ENCODE measurements around the gene PIK3C2G.

The PIK3C2G gene

GRCh38 chr12:18415227-18415626, 153.9 kb downstream of the PIK3C2G start:
- in situ Hi-C loops (cut with MboI; ENCODE audit: low sequenced_read_pairs), result no loop called here

- in situ Hi-C loops (cut with MboI; ENCODE audit: low sequenced_read_pairs), result no loop called here
These were observed 155.1 kb downstream of the PIK3C2G start for GRCh38 chr12:18416412-18416811.

GRCh38 chr12:18419311-18419710, 158.0 kb downstream of the PIK3C2G start:
- in situ Hi-C loops (cut with MboI; ENCODE audit: low sequenced_read_pairs), result no loop called here

GRCh38 chr12:18421867-18422266, 160.5 kb downstream of the PIK3C2G start:
- in situ Hi-C loops (cut with MboI; ENCODE audit: low sequenced_read_pairs), result no loop called here

GRCh38 chr12:18422871-18423270, 161.6 kb downstream of the PIK3C2G start:
- in situ Hi-C loops (cut with MboI; ENCODE audit: low sequenced_read_pairs), result no loop called here

- in situ Hi-C loops (cut with MboI; ENCODE audit: low sequenced_read_pairs), result no loop called here
These were observed 163.5 kb downstream of the PIK3C2G start for GRCh38 chr12:18424857-18425256.

GRCh38 chr12:18427520-18427919, 166.2 kb downstream of the PIK3C2G start:
- in situ Hi-C loops (cut with MboI; ENCODE audit: low sequenced_read_pairs), result no loop called here

- in situ Hi-C loops (cut with MboI; ENCODE audit: low sequenced_read_pairs), result no loop called here
These were observed 167.1 kb downstream of the PIK3C2G start for GRCh38 chr12:18428416-18428815.

GRCh38 chr12:18429366-18429765, 168.0 kb downstream of the PIK3C2G start:
- in situ Hi-C loops (cut with MboI; ENCODE audit: low sequenced_read_pairs), result no loop called here

GRCh38 chr12:18430425-18431048, 169.2 kb downstream of the PIK3C2G start:
- in situ Hi-C loops (cut with MboI; ENCODE audit: low sequenced_read_pairs), result no loop called here

GRCh38 chr12:18431771-18432170, 170.5 kb downstream of the PIK3C2G start:
- in situ Hi-C loops (cut with MboI; ENCODE audit: low sequenced_read_pairs), result no loop called here

- in situ Hi-C loops (cut with MboI; ENCODE audit: low sequenced_read_pairs), result no loop called here
These were observed 170.9 kb downstream of the PIK3C2G start for GRCh38 chr12:18432206-18432605.

- in situ Hi-C loops (cut with MboI; ENCODE audit: low sequenced_read_pairs), result no loop called here
These were observed 174.9 kb downstream of the PIK3C2G start for GRCh38 chr12:18436170-18436569.

GRCh38 chr12:18439541-18439940, 178.2 kb downstream of the PIK3C2G start:
- in situ Hi-C loops (cut with MboI; ENCODE audit: low sequenced_read_pairs), result no loop called here

GRCh38 chr12:18443768-18444437, 182.6 kb downstream of the PIK3C2G start:
- in situ Hi-C loops (cut with MboI; ENCODE audit: low sequenced_read_pairs), result no loop called here

GRCh38 chr12:18446061-18446644, 184.8 kb downstream of the PIK3C2G start:
- in situ Hi-C loops (cut with MboI; ENCODE audit: low sequenced_read_pairs), result no loop called here

GRCh38 chr12:18454330-18454729, 193.0 kb downstream of the PIK3C2G start:
- in situ Hi-C loops (cut with MboI; ENCODE audit: low sequenced_read_pairs), result no loop called here

- in situ Hi-C loops (cut with MboI; ENCODE audit: low sequenced_read_pairs), result no loop called here
These were observed 195.0 kb downstream of the PIK3C2G start for GRCh38 chr12:18456344-18456743.

- in situ Hi-C loops (cut with MboI; ENCODE audit: low sequenced_read_pairs), result no loop called here
These were observed 196.0 kb downstream of the PIK3C2G start for GRCh38 chr12:18457362-18457761.

GRCh38 chr12:18461758-18462157, 200.4 kb downstream of the PIK3C2G start:
- in situ Hi-C loops (cut with MboI; ENCODE audit: low sequenced_read_pairs), result no loop called here

GRCh38 chr12:18462442-18462841, 201.1 kb downstream of the PIK3C2G start:
- in situ Hi-C loops (cut with MboI; ENCODE audit: low sequenced_read_pairs), result no loop called here

GRCh38 chr12:18467620-18468245, 206.4 kb downstream of the PIK3C2G start:
- in situ Hi-C loops (cut with MboI; ENCODE audit: low sequenced_read_pairs), result no loop called here

Data from HL-60/S4 (cell line).